COLO668 (cell line): Measurements from ENCODE around the gene THEMIS.
"Not testable (repeated sequence)": the region's sequence is repeated elsewhere in the genome, so short reads cannot be mapped to it uniquely, and the experiment has no call there.

ENCODE experiments used
- DNase-seq: peaks from one replicate; lab custom pipeline; 2025; ENCODE audit not compliant: unreplicated experiment; lab: John Stamatoyannopoulos, UW

THEMIS gene

GRCh38 chr6:127918506-127919427, 17.9 kb upstream of the THEMIS start:
- DNase-seq: no peak

GRCh38 chr6:127917766-127918165, 16.9 kb upstream of the THEMIS start:
- DNase-seq: no peak

GRCh38 chr6:127914240-127914639, 13.4 kb upstream of the THEMIS start:
- DNase-seq: no peak

- no peak for DNase-seq
Measured at GRCh38 chr6:127912914-127913313, 12.1 kb upstream of the THEMIS start.

GRCh38 chr6:127907960-127908640, 7.2 kb upstream of the THEMIS start:
- no peak for DNase-seq

GRCh38 chr6:127904160-127904559, 3.3 kb upstream of the THEMIS start:
- no peak for DNase-seq

- DNase-seq: no peak
Measured at GRCh38 chr6:127902933-127903332, 2.1 kb upstream of the THEMIS start.

- no peak for DNase-seq
Measured at GRCh38 chr6:127897484-127897883, 3.4 kb downstream of the THEMIS start.

- DNase-seq: no peak
Measured at GRCh38 chr6:127894051-127894450, 6.8 kb downstream of the THEMIS start.

GRCh38 chr6:127893541-127893940, 7.3 kb downstream of the THEMIS start:
- DNase-seq: no peak

- no peak for DNase-seq
Measured at GRCh38 chr6:127891731-127892326, 9.0 kb downstream of the THEMIS start.

GRCh38 chr6:127886603-127887002, 14.3 kb downstream of the THEMIS start:
- no peak for DNase-seq

- DNase-seq: no peak
Measured at GRCh38 chr6:127884134-127884533, 16.7 kb downstream of the THEMIS start.

- not testable (repeated sequence) for DNase-seq
Measured at GRCh38 chr6:127881949-127882348, 18.9 kb downstream of the THEMIS start.

GRCh38 chr6:127880429-127880828, 20.4 kb downstream of the THEMIS start:
- DNase-seq: no peak

GRCh38 chr6:127879685-127880084, 21.2 kb downstream of the THEMIS start:
- DNase-seq: no peak

GRCh38 chr6:127878115-127878514, 22.7 kb downstream of the THEMIS start:
- DNase-seq: no peak

- no peak for DNase-seq
Measured at GRCh38 chr6:127877231-127877630, 23.6 kb downstream of the THEMIS start.

- DNase-seq: no peak
Measured at GRCh38 chr6:127869772-127870404, 31.0 kb downstream of the THEMIS start.

GRCh38 chr6:127869183-127869582, 31.7 kb downstream of the THEMIS start:
- no peak for DNase-seq

- DNase-seq: peak; percentile 2
Measured at GRCh38 chr6:127868338-127868737, 32.5 kb downstream of the THEMIS start.
